ENCODE data around the gene PRND.

DNA sequence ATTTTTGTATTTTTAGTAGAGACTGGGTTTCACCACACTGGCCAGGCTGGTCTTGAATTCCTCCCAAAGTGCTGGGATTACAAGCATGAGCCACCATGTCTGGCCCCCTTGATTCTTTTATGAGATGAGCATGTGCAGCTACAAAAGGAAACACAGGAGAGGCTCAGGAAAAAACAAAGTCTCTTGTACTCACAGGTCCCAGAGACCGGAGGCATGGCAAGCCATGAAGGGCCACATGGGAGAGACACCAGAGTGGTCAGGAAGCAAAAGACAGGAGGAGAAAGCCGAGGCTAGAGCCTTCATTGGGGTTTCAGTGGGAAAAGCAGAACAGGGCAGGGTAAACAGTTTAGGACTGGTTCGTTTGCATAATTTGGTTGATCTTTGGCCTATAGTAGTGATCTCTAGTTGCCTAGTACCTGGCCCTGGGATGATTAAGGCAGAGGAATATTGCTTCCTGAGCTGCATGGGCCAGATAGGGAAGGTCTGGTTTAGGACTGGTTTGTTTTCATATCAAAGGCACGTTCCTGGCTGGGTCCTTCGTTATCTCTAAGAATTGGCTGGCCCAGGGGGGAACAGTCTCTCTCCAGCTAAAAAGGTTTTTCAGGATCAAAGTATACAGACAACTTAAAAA, 48.2 kb upstream of the PRND start:
- TF ChIP-seq POLR2AphosphoS5 (IDR thresholded peaks at IDR 0.05; ENCODE audit: low read depth): no peak
- TF ChIP-seq EZH2 (IDR thresholded peaks at IDR 0.05; ENCODE audit: low read depth, unreplicated experiment): no peak
- TF ChIP-seq, protein P1, sequence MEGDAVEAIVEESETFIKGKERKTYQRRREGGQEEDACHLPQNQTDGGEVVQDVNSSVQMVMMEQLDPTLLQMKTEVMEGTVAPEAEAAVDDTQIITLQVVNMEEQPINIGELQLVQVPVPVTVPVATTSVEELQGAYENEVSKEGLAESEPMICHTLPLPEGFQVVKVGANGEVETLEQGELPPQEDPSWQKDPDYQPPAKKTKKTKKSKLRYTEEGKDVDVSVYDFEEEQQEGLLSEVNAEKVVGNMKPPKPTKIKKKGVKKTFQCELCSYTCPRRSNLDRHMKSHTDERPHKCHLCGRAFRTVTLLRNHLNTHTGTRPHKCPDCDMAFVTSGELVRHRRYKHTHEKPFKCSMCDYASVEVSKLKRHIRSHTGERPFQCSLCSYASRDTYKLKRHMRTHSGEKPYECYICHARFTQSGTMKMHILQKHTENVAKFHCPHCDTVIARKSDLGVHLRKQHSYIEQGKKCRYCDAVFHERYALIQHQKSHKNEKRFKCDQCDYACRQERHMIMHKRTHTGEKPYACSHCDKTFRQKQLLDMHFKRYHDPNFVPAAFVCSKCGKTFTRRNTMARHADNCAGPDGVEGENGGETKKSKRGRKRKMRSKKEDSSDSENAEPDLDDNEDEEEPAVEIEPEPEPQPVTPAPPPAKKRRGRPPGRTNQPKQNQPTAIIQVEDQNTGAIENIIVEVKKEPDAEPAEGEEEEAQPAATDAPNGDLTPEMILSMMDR (conservative IDR thresholded peaks at IDR 0.05; ENCODE audit: low read depth in 2 of 2): no peak
- TF ChIP-seq ZNF331 (CRISPR knock-in tag; IDR thresholded peaks at IDR 0.05; ENCODE audit: low read depth): no peak
- TF ChIP-seq JUNB (IDR thresholded peaks at IDR 0.05; ENCODE audit: unreplicated experiment): no peak
- TF ChIP-seq, protein P2, sequence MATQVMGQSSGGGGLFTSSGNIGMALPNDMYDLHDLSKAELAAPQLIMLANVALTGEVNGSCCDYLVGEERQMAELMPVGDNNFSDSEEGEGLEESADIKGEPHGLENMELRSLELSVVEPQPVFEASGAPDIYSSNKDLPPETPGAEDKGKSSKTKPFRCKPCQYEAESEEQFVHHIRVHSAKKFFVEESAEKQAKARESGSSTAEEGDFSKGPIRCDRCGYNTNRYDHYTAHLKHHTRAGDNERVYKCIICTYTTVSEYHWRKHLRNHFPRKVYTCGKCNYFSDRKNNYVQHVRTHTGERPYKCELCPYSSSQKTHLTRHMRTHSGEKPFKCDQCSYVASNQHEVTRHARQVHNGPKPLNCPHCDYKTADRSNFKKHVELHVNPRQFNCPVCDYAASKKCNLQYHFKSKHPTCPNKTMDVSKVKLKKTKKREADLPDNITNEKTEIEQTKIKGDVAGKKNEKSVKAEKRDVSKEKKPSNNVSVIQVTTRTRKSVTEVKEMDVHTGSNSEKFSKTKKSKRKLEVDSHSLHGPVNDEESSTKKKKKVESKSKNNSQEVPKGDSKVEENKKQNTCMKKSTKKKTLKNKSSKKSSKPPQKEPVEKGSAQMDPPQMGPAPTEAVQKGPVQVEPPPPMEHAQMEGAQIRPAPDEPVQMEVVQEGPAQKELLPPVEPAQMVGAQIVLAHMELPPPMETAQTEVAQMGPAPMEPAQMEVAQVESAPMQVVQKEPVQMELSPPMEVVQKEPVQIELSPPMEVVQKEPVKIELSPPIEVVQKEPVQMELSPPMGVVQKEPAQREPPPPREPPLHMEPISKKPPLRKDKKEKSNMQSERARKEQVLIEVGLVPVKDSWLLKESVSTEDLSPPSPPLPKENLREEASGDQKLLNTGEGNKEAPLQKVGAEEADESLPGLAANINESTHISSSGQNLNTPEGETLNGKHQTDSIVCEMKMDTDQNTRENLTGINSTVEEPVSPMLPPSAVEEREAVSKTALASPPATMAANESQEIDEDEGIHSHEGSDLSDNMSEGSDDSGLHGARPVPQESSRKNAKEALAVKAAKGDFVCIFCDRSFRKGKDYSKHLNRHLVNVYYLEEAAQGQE (IDR thresholded peaks at IDR 0.05; ENCODE audit: unreplicated experiment): no peak
- TF ChIP-seq EZH2phosphoT487 (IDR thresholded peaks at IDR 0.05; ENCODE audit: unreplicated experiment): no peak
- TF ChIP-seq, protein P3, sequence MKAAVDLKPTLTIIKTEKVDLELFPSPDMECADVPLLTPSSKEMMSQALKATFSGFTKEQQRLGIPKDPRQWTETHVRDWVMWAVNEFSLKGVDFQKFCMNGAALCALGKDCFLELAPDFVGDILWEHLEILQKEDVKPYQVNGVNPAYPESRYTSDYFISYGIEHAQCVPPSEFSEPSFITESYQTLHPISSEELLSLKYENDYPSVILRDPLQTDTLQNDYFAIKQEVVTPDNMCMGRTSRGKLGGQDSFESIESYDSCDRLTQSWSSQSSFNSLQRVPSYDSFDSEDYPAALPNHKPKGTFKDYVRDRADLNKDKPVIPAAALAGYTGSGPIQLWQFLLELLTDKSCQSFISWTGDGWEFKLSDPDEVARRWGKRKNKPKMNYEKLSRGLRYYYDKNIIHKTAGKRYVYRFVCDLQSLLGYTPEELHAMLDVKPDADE (IDR thresholded peaks at IDR 0.05): no peak
